Dendritic cell treated with granulocyte-macrophage colony-stimulating factor and Interleukin-4, amounts not matched to agents 40 ng/mL and 50 ng/mL, for 4 days (primary cell): Measurements from ENCODE around the gene SLC5A8.
"Not testable (repeated sequence)": the region's sequence is repeated elsewhere in the genome, so short reads cannot be mapped to it uniquely, and the experiment has no call there.

Source experiments
- H3K27ac Mint-ChIP-seq: one replicate; pipeline ENCODE4 v1.8.0; 2022; ENCODE audit warnings: mild to moderate bottlenecking, mixed read lengths
- H3K27me3 Mint-ChIP-seq: one replicate; pipeline ENCODE4 v1.8.0; 2022; ENCODE audit warnings: mild to moderate bottlenecking, mixed read lengths
- H3K36me3 Mint-ChIP-seq: one replicate; pipeline ENCODE4 v1.8.0; 2022; ENCODE audit warnings: low read depth, mixed read lengths
- H3K4me1 Mint-ChIP-seq: one replicate; pipeline ENCODE4 v1.8.0; 2022; ENCODE audit warnings: low read depth, mixed read lengths
- H3K4me3 Mint-ChIP-seq: one replicate; pipeline ENCODE4 v1.8.0; 2022; ENCODE audit warnings: mild to moderate bottlenecking, moderate library complexity, mixed read lengths
- H3K9me3 Mint-ChIP-seq: one replicate; pipeline ENCODE4 v1.8.0; 2022; ENCODE audit warnings: mixed read lengths
- intact Hi-C: fragments of 100-400 bp; cut with micrococcal nuclease; formaldehyde crosslinking; loops from one replicate; pipeline ENCODE4 v1.15.0; 2022

Gene SLC5A8

DNA sequence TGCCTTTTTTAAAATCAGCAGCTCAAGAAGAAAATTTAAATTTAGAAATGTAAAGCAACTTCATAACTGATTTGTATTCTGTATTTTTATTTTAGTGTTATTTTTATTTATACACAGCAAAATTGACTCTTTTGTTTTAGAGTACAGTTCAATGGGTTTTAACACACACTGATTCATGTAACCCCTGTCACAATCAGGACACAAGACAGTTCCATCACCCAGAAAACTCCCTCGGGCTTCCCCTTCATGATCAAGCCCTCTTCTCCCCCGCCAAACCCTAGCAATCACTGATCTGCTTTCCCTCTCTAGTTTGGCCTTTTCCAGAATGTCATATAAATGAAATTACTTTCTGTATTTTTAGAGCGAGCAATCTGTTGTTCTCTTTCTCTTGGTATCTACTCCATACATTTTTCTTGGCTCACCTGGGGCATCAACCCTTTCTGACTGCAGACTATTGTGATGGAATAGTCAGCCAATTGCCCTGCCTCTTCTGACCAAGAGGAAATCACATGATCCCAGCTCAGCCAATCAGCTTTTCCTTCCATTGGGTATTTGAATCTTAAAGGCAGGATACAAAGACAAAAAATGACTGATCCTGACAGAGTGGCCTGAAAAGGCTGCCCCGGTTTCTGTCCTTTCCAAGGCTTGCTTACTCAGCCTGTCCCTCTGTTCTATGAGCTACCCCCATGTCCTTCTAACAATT, 5.3 kb downstream of the SLC5A8 start:
- no peaks in the 10 kb centered on the region for H3K36me3 Mint-ChIP-seq
- H3K27ac Mint-ChIP-seq, result no peak overlapping the region
- H3K4me3 Mint-ChIP-seq, result no peak overlapping the region
- H3K4me1 Mint-ChIP-seq, result no peaks in the 10 kb centered on the region
- no peaks in the 10 kb centered on the region for H3K9me3 Mint-ChIP-seq
- H3K27me3 Mint-ChIP-seq, result peaks cover 19% of the 10 kb centered on the region
- intact Hi-C loops, result no loop called here

DNA sequence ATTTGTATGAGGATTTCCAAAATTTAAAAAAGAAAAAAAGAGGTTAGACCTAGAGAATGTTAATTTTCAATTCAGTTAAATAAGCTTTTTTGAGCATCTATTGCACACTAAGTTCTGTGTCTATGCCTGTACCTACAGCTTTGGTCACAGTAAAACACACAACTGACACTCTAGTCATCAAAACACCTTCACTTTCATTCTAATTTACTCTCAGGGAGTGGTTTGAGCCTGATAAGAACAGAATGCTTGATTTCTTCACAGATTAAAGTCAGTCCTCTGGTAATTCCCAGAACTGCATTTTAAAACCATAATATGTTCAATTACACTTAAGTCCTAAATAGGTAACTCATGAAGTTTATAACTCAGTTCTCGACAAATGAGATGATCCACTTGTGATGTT, 9.2 kb downstream of the SLC5A8 start:
- Mint-ChIP-seq H3K36me3 (no peaks in the 10 kb centered on the region), H3K4me1 (no peaks in the 10 kb centered on the region), H3K9me3 (no peaks in the 10 kb centered on the region), H3K4me3 (no peak overlapping the region), H3K27me3 (no peaks in the 10 kb centered on the region), H3K27ac (no peak overlapping the region)
- intact Hi-C loops, result no loop called here

DNA sequence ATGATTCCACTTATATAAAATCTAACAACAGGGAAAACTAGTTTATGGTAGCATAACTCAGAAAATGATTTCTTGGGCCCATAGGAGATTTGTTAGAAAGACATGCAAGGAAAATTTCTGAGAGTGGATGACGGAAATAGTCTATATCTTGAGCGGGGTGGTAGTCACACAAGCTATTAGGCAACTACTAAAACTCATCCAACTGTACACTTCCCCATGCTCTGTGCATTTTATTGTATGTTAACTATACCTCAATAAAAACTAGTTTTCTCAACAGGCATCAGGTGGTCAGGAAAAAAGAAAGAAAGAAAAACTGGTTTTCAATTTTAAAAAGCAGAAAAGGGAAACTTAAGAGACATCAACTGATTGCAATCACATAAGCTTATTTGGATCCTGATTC, 9.9 kb downstream of the SLC5A8 start:
- H3K36me3 Mint-ChIP-seq, result no peaks in the 10 kb centered on the region
- no peaks in the 10 kb centered on the region for H3K4me1 Mint-ChIP-seq
- H3K9me3 Mint-ChIP-seq, result no peaks in the 10 kb centered on the region
- H3K4me3 Mint-ChIP-seq, result no peak overlapping the region
- no peak overlapping the region for H3K27ac Mint-ChIP-seq
- H3K27me3 Mint-ChIP-seq, result no peaks in the 10 kb centered on the region
- intact Hi-C loops, result no loop called here

DNA sequence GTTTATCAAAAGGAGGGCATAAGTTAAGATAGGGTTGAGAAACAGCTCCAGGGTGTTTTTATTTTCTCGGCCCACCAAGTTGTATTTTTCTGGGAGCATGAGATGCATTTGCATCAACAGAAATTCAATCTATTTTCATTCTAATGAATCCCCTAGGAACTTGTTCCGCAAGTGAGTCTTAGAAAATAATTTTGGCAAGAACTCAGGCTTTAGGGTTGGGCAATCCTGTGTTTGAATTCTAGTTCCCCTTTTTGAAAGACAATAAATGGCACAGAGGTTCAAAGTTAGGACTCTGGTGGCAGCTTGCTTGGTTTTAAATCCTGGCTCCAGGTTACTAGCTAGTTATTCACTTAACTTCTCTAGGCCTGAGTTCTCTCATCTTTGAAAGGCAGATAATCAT, 23.7 kb downstream of the SLC5A8 start:
- Mint-ChIP-seq H3K36me3 (no peaks in the 10 kb centered on the region), H3K4me1 (no peaks in the 10 kb centered on the region), H3K4me3 (no peak overlapping the region), H3K27ac (no peak overlapping the region), H3K27me3 (no peaks in the 10 kb centered on the region), H3K9me3 (no peaks in the 10 kb centered on the region)
- intact Hi-C loops, result no loop called here

DNA sequence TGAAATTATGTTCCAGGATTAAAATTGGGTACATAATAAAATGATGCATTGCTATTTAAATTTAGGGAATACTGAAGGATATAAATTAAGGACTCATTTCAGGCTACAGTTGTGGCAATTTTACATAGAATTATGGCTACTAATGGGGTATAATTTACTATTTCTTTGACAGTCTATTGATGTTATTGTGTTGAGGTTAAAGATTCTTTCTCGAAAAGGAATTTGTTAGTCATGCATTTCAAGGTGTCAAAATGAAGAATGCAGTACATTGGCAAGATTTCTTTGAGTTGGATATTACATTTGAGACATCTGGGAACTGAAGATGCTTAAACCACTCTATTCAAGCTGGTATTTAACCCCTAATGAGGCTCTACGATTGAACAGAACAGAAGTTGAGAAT, 28.3 kb downstream of the SLC5A8 start:
- Mint-ChIP-seq H3K9me3 (no peaks in the 10 kb centered on the region), H3K27ac (no peak overlapping the region), H3K4me3 (no peak overlapping the region), H3K4me1 (no peaks in the 10 kb centered on the region), H3K27me3 (no peaks in the 10 kb centered on the region), H3K36me3 (no peaks in the 10 kb centered on the region)
- intact Hi-C loops, result no loop called here

DNA sequence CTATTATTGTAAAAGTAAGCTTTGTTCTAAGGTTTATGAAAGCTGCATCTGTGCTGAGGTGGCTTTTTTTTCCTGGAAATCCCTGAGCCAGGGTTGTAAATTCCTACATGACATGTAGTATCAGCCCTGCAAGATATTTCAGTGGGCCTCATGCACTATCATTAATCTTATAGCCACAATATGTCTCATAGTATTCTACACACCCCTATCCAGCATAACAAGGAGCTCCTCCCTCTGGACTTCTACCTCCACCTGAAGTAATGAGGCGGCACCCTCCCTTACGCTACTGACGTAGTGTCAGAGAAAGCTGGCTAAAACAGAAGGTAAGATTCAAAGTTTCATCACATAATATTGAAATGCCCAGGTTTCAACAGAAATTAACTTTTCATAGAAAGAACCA, 35.5 kb downstream of the SLC5A8 start:
- H3K4me1 Mint-ChIP-seq, result no peaks in the 10 kb centered on the region
- H3K4me3 Mint-ChIP-seq, result no peak overlapping the region
- no peaks in the 10 kb centered on the region for H3K27me3 Mint-ChIP-seq
- no peaks in the 10 kb centered on the region for H3K9me3 Mint-ChIP-seq
- no peaks in the 10 kb centered on the region for H3K36me3 Mint-ChIP-seq
- H3K27ac Mint-ChIP-seq, result no peak overlapping the region
- intact Hi-C loops, result no loop called here

DNA sequence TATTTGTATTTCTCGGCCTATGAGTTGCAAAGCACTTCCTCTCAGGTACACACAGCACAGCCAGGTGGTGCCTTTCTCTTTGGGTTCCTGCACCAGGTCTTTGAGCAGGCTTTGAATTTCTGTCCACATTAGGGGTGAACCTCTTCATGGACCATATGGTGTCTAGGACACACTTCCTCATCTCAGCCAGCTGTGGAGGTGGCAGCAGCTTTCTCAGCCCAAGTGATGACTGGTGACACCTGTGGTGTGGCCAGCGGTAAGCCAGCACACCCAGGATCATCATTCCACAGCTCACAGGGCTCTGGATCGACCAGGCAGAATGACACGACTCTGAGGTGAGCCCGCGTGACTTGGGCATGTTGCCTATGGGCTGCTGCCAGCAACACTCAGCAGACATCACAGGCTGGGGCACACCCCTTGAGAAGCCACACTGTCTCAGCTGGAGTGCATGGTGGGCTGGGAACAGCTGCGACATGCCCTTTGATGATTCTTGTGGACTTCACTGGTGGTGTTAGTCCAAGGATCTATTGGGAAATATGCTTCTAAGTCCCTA, 36.8 kb downstream of the SLC5A8 start:
- no peaks in the 10 kb centered on the region for H3K4me1 Mint-ChIP-seq
- no peaks in the 10 kb centered on the region for H3K36me3 Mint-ChIP-seq
- no peak overlapping the region for H3K27ac Mint-ChIP-seq
- intact Hi-C loops, result no loop called here
- H3K4me3 Mint-ChIP-seq, result no peak overlapping the region
- H3K9me3 Mint-ChIP-seq, result no peaks in the 10 kb centered on the region
- no peaks in the 10 kb centered on the region for H3K27me3 Mint-ChIP-seq

DNA sequence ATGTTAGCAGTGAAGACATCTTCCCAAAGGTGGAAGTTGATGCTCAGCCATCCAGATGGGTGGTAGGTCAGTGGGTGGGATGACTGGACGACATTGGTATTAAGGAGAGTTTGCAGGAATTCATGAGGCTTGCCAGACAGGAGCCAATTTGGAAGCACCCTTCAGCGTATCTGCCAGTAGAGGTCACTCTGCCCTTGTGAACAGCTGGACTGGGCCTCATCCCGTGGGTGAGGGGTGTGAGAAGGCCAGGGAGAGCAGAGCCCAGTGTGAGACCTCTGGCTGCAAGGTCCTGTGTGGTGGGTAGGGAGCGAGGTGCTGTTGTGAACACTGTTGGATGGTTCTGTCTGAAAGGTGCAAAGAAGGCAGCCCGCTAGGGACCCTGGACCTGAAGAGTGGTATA, 37.7 kb downstream of the SLC5A8 start:
- no peaks in the 10 kb centered on the region for H3K9me3 Mint-ChIP-seq
- H3K27ac Mint-ChIP-seq, result no peak overlapping the region
- no peak overlapping the region for H3K4me3 Mint-ChIP-seq
- intact Hi-C loops, result no loop called here
- no peaks in the 10 kb centered on the region for H3K36me3 Mint-ChIP-seq
- H3K27me3 Mint-ChIP-seq, result no peaks in the 10 kb centered on the region
- no peaks in the 10 kb centered on the region for H3K4me1 Mint-ChIP-seq

DNA sequence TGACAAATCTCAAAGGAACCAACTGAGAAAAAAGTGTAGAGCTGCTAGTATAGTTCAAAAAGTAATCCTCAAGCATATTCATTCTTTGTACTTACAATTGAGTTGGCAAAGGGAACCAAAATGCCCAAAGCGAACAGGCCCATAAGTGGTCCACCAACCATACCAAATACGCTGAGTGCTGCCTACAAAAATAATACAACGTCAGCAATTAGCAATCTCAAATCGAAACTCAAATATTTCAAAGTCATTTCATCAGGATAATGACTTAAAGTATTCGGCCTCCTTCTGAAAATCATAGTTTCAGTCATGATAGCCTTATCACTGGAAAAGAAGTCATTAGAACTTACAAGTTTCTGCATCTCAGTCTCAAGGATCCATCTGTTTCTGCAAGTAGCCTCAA, 42.0 kb downstream of the SLC5A8 start:
- intact Hi-C loops, result no loop called here
- no peaks in the 10 kb centered on the region for H3K27me3 Mint-ChIP-seq
- no peaks in the 10 kb centered on the region for H3K36me3 Mint-ChIP-seq
- H3K4me3 Mint-ChIP-seq, result no peak overlapping the region
- H3K4me1 Mint-ChIP-seq, result no peaks in the 10 kb centered on the region
- H3K27ac Mint-ChIP-seq, result no peak overlapping the region
- H3K9me3 Mint-ChIP-seq, result no peaks in the 10 kb centered on the region

DNA sequence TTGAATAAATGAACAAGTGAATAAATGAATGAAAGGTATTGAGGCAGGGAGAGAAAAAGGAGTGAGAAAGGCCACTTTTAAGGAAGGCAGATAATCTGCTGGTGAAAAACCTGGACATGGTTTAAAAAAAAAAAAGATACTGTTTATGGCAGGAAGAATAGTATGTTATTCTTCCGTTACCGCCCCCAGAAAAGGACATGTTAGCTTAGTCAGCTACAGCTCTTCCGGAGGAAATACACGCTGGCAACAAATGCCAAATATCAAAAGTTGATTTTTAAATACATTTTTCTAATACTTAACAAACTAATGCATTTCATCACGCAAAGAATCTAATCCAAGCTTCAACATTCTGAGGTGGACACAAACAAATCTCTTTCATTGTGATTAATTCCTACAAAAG, 43.2 kb downstream of the SLC5A8 start:
- Mint-ChIP-seq H3K4me1 (no peaks in the 10 kb centered on the region), H3K9me3 (no peaks in the 10 kb centered on the region), H3K4me3 (no peak overlapping the region), H3K27ac (no peak overlapping the region), H3K27me3 (no peaks in the 10 kb centered on the region), H3K36me3 (no peaks in the 10 kb centered on the region)
- intact Hi-C loops, result no loop called here

DNA sequence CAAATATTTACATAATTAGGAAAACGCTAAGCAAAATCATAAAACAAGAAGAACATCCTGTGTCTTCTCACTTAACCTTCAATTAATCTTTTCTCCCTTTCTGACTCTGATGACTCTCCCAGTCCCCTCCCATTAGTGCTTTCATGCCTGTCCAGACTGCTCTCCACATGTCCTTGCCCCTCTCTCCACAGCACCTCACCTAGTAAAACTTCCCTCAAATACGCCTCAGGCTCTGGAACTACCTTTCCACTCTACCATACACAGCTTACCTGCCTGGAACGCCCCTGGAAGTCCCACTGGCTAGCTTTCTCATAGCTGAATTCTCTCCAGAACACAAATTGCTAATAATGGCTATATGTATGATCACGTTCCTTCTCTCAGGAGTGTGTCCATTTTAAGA, 44.7 kb downstream of the SLC5A8 start:
- Mint-ChIP-seq H3K36me3 (no peaks in the 10 kb centered on the region), H3K4me1 (no peaks in the 10 kb centered on the region), H3K27ac (no peak overlapping the region), H3K4me3 (no peak overlapping the region), H3K9me3 (no peaks in the 10 kb centered on the region), H3K27me3 (no peaks in the 10 kb centered on the region)
- intact Hi-C loops, result no loop called here

DNA sequence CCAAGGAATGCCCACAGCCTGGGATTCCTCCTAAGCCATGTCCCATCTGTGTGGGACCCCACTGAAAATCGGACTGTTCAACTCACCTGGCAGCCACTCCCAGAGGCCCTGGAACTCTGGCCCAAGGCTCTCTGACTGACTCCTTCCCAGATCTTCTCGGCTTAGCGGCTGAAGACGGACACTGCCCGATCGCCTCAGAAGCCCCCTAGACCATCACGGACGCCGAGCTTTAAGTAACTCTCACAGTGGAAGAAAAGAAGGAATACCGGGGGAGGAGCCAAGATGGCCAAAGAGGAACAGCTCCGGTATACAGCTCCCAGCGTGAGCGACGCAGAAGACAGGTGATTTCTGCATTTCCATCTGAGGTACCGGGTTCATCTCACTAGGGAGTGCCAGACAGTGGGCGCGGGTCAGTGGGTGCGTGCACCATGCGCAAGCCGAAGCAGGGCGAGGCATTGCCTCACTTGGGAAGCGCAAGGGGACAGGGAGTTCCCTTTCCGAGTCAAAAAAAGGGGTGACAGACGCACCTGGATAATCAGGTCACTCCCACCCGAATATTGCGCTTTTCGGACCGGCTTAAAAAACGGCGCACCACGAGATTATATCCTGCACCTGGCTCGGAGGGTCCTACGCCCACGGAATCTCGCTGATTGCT, 64.1 kb downstream of the SLC5A8 start:
- H3K36me3 Mint-ChIP-seq, H3K4me1 Mint-ChIP-seq, H3K9me3 Mint-ChIP-seq, H3K4me3 Mint-ChIP-seq, H3K27ac Mint-ChIP-seq, intact Hi-C loops, H3K27me3 Mint-ChIP-seq: not testable (repeated sequence)

DNA sequence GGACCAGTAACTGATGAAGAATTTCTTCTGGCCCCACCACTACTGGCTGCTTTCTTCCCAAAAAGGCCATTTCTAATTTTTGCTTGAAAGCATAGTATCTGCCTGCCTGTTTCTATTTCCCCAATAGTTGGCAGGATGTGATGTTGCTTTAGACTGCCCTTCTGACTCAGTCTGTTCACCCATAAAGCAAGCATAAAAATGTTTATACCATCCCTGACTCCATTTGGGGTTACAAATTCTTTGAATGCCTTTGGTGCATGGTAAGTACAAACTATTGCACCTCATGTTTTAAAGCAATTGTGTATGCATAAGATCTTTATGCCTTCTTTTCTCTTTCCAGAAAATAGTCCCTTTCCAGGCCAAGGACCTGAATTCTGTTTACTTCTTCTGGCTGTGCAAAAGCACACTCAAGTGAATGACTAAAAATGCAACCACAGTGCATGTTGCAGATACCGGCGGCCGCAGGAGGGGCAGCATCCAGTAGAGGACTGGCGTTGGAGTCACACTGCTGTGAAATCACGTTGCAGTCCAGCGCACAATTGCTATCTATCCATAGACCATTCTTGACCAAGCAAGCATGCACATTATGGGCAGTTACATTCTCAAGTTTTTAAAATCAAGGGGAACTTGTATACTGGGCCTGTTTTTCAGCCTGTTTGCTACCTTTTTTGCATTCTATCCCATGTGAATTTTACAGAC, 82.4 kb downstream of the SLC5A8 start:
- H3K36me3 Mint-ChIP-seq, result no peaks in the 10 kb centered on the region
- H3K27ac Mint-ChIP-seq, result no peak overlapping the region
- H3K27me3 Mint-ChIP-seq, result no peaks in the 10 kb centered on the region
- intact Hi-C loops, result no loop called here
- no peaks in the 10 kb centered on the region for H3K4me1 Mint-ChIP-seq
- peaks cover 8% of the 10 kb centered on the region for H3K9me3 Mint-ChIP-seq
- H3K4me3 Mint-ChIP-seq, result no peak overlapping the region

DNA sequence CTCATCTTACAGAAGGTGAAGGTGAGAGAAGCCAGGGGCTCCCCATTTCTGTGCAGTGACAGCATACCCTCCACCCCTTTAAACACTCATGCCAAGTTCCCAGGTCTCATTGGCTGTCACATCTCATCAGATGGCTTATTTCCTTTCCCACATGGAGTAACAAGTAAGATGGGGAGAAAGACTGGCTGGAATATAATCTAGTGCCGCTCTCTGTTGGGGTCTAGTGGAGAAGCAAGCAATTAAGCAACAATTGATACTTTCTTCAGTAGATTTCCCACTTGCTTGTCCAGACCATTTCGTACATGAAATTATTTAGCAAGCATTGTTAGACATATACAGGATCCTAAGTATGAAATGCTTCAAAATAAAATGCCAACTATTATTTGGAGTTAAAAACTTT, 92.2 kb downstream of the SLC5A8 start:
- H3K9me3 Mint-ChIP-seq, result no peaks in the 10 kb centered on the region
- intact Hi-C loops, result no loop called here
- no peak overlapping the region for H3K4me3 Mint-ChIP-seq
- no peak overlapping the region for H3K27ac Mint-ChIP-seq
- no peaks in the 10 kb centered on the region for H3K36me3 Mint-ChIP-seq
- H3K27me3 Mint-ChIP-seq, result no peaks in the 10 kb centered on the region
- H3K4me1 Mint-ChIP-seq, result no peaks in the 10 kb centered on the region
